Hepatocyte (in vitro differentiated cells): ENCODE data around the gene ARSJ.
A peak's percentile ranks its signal among the peaks of the same experiment; 100 is the strongest.

ENCODE experiments used
- CTCF ChIP-seq: fragments of 200-600 bp; sonication (generic); IDR thresholded peaks from 2 replicates; pipeline ENCODE4 v1.5.1; 2016; ENCODE audit warnings: antibody characterized with exemption, mild to moderate bottlenecking; ENCODE audit not compliant: poor library complexity
- EZH2 ChIP-seq: fragments of 200-600 bp; sonication (generic); IDR thresholded peaks from 2 replicates; pipeline ENCODE4 v1.6.1; 2016; ENCODE audit warnings: antibody characterized with exemption, mild to moderate bottlenecking, borderline replicate concordance

GRCh38 chr4:113901994-113902787 is 77.3 kb downstream of the ARSJ start:
- TF ChIP-seq EZH2 (no peak), CTCF (peak; percentile 33)
